Type B pancreatic cell (in vitro differentiated cells): ENCODE results near the gene ACVR2A. TPM values are rescaled to one million over a fixed set of nuclear protein-coding genes. Genes with fewer than 3 reads are reported as not detected.

Experiments
- DNase-seq: peaks from one replicate; pipeline ENCODE4 v3.0.0; 2021; ENCODE audit warnings: mixed read lengths; ENCODE audit not compliant: unreplicated experiment; ENCODE audit errors: extremely low spot score
- H3K27ac Mint-ChIP-seq: 2 replicates; pipeline ENCODE4 v1.8.0; 2021; ENCODE audit warnings: mild to moderate bottlenecking, mixed read lengths
- H3K27me3 Mint-ChIP-seq: 2 replicates; pipeline ENCODE4 v1.8.0; 2021; ENCODE audit warnings: mixed read lengths
- H3K36me3 Mint-ChIP-seq: 2 replicates; pipeline ENCODE4 v1.8.0; 2021; ENCODE audit warnings: mixed read lengths
- H3K4me1 Mint-ChIP-seq: one replicate; pipeline ENCODE4 v1.8.0; 2021; ENCODE audit warnings: mixed read lengths; ENCODE audit not compliant: unreplicated experiment
- H3K4me3 Mint-ChIP-seq: 2 replicates; pipeline ENCODE4 v1.8.0; 2021; ENCODE audit warnings: mild to moderate bottlenecking, mixed read lengths
- H3K9me3 Mint-ChIP-seq: 2 replicates; pipeline ENCODE4 v1.8.0; 2021; ENCODE audit warnings: mixed read lengths
- long read RNA-seq: library from polyadenylated mRNA; unstranded; transcript quantifications from one replicate; pipeline ENCODE4 v2.0.0, GENCODE V29; 2020
- total RNA-seq: library from RNA; stranded (reverse); gene quantifications from 2 replicates; pipeline ENCODE4 v1.2.1, GENCODE V29; 2021; ENCODE audit warnings: low replicate concordance
- TF ChIP-seq, protein P1 (sequence below): fragments of 200-600 bp; sonication (generic); conservative IDR thresholded peaks from 2 replicates; pipeline ENCODE4 v1.5.0; 2021; ENCODE audit warnings: antibody characterized with exemption, mild to moderate bottlenecking

Gene ACVR2A
- 24.6 and 31.9 TPM in 2 replicates for total RNA-seq
- long read RNA-seq, partial matches to known transcripts: 9 of 13 reads
- long read RNA-seq, other reads (novel, unspliced or antisense): 4 of 13 reads

DNA sequence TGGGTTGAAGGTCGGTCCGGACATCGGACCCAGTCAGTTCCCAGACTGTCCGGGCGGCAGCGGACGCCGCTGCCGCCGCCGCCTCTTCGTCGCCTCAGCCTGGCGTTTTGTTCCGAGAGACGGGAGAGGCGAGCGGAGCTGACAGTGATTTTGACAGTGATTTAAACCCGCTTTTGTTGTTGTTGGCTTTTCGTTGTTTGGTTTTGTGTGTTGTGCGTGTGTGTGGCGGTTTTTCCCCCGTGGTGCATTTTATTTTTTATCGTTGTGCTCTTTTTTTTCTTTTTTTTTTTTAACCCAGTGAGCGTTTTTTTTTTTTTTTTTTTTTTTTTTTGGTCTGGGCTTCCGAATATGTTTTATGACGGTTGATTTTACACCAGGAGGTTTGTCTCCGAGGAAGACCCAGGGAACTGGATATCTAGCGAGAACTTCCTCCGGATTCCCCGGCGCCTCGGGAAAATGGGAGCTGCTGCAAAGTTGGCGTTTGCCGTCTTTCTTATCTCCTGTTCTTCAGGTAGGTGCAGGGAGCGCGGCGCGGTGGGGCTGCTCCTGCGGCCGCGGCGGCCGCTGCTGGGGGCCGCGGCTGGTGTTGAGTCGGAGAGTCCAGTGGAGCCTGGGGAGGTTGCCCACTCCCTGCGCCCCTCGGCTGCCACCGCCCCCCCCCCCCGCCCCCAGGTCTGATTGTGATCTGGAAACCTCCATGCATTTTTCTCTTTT, at the start of gene ACVR2A:
ACVR2A (plus strand) TSS at position 333 of the 714 bp plus-strand sequence; CDS start at position 457, 124 bp downstream.
- H3K4me3 Mint-ChIP-seq: peak within 1 kb of the TSS; percentile 92
- H3K27me3 Mint-ChIP-seq: no peaks in the 10 kb centered on the region
- peak within 1 kb of the TSS; percentile 91 for H3K27ac Mint-ChIP-seq
- no peaks in the 10 kb centered on the region for H3K9me3 Mint-ChIP-seq
- peak; percentile 71 for DNase-seq
- peaks cover 25% of the 10 kb centered on the region for H3K4me1 Mint-ChIP-seq
- H3K36me3 Mint-ChIP-seq: no peaks in the 10 kb centered on the region
- TF ChIP-seq, protein P1, sequence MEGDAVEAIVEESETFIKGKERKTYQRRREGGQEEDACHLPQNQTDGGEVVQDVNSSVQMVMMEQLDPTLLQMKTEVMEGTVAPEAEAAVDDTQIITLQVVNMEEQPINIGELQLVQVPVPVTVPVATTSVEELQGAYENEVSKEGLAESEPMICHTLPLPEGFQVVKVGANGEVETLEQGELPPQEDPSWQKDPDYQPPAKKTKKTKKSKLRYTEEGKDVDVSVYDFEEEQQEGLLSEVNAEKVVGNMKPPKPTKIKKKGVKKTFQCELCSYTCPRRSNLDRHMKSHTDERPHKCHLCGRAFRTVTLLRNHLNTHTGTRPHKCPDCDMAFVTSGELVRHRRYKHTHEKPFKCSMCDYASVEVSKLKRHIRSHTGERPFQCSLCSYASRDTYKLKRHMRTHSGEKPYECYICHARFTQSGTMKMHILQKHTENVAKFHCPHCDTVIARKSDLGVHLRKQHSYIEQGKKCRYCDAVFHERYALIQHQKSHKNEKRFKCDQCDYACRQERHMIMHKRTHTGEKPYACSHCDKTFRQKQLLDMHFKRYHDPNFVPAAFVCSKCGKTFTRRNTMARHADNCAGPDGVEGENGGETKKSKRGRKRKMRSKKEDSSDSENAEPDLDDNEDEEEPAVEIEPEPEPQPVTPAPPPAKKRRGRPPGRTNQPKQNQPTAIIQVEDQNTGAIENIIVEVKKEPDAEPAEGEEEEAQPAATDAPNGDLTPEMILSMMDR: no peak

DNA sequence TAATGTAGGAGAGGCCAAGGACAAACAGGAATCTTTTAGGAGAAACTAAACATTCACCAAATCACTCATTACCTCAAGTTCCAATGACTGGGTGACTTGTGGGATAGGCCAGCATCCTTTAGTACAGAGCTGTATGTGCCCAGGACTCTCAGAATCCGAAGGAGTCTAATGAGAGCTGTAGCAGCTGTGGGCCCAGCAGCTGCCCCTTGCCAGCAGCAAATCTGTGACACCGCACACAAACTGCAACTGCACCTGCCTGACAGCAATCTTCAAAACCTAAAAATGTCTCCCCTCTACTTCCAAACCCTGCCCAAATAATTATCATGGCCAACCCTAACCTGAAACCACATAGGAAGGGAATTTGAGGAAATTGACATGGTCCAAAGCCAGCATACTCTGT, 44.5 kb upstream of the ACVR2A start:
- no peak for DNase-seq
- Mint-ChIP-seq H3K9me3 (no peaks in the 10 kb centered on the region), H3K4me1 (no peaks in the 10 kb centered on the region), H3K27me3 (no peaks in the 10 kb centered on the region), H3K27ac (no peak overlapping the region), H3K4me3 (no peak overlapping the region), H3K36me3 (no peaks in the 10 kb centered on the region)
- TF ChIP-seq, protein P1: no peak

DNA sequence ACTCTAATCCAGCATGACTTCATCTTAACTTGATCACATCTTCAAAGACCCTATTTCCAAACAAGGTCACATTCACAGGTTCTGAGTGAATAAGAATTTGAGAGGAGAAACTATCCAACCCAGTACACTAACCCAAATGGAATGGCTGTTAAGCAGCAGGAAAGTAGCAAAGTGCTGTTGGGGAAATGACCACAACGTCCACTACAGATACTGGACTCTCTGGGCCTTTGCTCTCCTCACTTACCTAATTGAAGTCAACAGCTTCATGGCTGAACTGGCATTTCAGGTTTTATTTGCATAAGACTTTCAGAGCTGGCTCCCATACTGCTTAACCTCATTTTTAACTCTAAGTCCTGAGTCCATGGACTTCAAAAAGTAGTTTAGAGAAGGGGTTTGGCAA, 38.0 kb upstream of the ACVR2A start:
- Mint-ChIP-seq H3K27me3 (no peaks in the 10 kb centered on the region), H3K4me1 (peaks cover 4% of the 10 kb centered on the region), H3K4me3 (no peak overlapping the region), H3K27ac (no peak overlapping the region), H3K9me3 (peaks cover 8% of the 10 kb centered on the region), H3K36me3 (no peaks in the 10 kb centered on the region)
- TF ChIP-seq, protein P1: no peak
- no peak for DNase-seq

- no peaks in the 10 kb centered on the region for H3K36me3 Mint-ChIP-seq
- H3K27me3 Mint-ChIP-seq: no peaks in the 10 kb centered on the region
- TF ChIP-seq, protein P1: no peak
- H3K9me3 Mint-ChIP-seq: peaks cover 8% of the 10 kb centered on the region
- DNase-seq: no peak
- peak overlapping the region; percentile 42 for H3K4me3 Mint-ChIP-seq
- peak overlapping the region; percentile 85 for H3K27ac Mint-ChIP-seq
- peaks cover 4% of the 10 kb centered on the region for H3K4me1 Mint-ChIP-seq
These were observed 36.3 kb upstream of the ACVR2A start for GRCh38 chr2:147808520-147808919.

DNA sequence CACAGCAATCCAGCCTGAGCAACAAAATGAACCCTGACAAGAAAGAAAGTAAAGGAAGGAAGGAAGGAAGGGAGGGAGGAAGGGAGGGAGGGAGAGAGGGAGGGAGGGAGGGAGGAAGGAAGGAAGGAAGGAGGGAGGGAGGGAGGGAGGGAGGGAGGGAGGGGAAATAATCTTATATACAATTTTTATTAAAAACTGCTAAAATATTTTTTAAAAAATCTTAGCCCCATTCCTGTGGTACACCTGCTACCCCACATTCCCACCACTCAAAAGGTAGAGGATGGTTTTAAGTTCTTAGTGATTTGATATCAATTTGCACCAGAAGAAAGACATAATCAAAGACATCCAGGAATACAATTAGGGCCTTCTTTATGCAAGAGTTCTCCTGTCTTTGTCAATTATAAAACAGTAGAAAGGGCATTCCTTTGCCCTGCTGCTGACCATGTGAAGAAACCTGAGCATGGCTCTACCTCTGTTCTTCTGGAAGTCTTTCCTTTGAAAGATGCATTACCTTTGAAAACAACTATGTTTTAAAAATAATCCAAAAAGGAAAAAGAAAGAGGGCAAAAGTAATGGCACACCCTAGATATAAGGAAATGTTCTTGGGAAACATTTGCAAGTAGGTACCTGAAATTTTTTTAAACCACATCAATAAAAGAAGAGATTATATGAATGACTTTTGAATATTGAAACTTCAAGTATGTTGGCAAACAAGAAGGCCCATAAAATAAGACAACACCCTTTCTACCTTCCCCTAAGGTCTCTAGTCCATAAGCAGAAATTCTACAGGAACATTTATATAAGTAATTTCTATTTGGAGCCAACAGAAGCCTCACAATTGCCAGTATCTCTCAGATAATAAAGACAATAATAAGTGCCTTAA, 33.7 kb upstream of the ACVR2A start:
- TF ChIP-seq, protein P1: no peak
- Mint-ChIP-seq H3K36me3 (no peaks in the 10 kb centered on the region), H3K4me3 (no peak overlapping the region), H3K27ac (peak overlapping the region; percentile 40), H3K9me3 (peaks cover 8% of the 10 kb centered on the region), H3K27me3 (no peaks in the 10 kb centered on the region), H3K4me1 (peaks cover 4% of the 10 kb centered on the region)
- DNase-seq: no peak
